Pons (tissue), 1 donor: Measurements from ENCODE around the gene CRYBG1.
"Not testable (repeated sequence)": the region's sequence is repeated elsewhere in the genome, so short reads cannot be mapped to it uniquely, and the experiment has no call there.

Experiments
- DNase-seq: peaks from one replicate; pipeline ENCODE4 v3.0.0-alpha.2; 2016; ENCODE audit warnings: low spot score

Gene CRYBG1

DNA sequence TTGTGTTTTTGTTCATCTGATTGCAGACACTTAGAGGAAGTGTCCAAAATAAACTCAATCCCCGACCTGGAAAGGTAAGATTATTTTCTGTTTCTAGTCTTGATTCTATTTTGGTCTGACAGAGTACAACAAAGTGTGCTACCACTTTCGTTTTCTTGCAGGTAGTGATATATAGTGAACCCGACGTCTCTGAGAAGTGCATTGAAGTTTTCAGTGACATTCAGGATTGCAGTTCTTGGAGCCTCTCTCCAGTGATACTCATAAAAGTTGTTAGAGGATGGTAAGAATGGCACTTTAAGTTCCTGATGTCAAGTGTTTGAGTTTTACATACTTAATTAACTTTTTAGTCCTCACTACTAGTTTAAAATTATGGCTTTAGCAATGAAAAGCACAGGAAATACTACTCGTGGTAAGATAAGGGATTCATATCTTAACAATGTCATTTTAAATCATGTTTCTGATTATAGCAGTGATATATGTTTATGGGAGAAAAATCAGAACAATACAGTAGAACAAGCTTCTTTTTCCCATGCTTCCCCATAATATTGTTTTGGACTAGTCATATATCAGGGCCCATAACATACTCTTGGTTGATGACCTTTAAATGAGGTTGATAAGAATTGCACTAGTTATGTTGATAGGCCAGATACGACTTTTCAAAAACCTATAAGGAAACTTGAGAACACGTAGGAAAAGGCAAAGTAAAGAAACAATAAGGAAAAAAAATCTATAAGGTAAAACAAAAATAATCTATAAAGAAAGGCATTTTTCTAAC, 164.8 kb downstream of the CRYBG1 start:
- DNase-seq, result no peak

DNA sequence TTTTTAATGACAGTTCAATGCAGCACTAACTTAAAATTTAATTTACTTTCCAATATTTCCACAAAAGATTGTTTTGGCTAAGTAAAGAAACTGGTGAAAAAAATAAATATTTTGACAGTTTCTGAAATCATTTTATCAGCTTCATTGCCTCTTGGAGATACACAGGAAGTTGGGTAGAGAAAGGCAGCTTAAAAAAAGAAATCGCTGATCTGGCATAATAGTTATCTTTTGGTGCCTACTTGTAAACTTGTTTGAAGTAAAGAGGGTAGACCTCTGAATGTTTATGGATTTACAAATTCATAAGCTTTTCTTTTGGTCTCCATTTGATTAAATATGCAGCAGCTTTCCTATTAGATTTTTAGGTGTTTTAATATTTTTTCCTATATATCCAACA, 165.4 kb downstream of the CRYBG1 start:
- DNase-seq, result no peak

DNA sequence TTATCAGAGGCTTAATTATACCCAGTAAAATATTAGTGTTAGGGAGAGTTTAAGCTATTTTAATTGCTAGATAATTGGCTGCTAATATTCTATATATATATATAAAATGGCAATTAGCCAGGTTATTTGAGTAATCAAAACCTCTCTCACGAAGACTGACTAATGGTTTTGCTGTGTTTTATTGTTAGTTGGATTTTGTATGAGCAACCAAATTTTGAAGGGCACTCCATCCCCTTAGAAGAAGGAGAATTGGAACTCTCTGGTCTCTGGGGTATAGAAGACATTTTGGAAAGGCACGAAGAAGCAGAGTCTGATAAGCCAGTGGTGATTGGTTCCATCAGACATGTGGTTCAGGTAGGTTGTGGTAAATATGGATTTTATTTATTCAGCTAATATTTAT, 166.6 kb downstream of the CRYBG1 start:
- DNase-seq, result no peak

DNA sequence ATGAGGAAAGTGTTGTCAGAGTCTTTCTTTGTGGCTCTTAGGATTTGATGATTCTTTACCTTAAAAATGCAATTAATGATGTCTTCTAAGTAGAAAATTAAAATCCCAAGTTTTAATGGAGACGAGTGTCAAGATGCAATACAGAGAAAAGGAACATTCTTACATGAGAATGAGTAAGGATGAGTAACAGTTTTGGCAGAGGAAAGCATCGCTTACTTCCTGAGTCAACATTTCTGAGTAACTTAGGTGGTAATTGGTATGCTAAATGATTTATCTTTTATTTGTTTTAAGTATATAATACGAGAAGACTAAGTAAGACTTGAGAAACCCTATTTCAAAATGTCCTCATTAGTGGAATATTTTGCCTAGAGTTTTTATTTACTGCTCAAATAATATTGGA, 167.5 kb downstream of the CRYBG1 start:
- DNase-seq, result no peak

DNA sequence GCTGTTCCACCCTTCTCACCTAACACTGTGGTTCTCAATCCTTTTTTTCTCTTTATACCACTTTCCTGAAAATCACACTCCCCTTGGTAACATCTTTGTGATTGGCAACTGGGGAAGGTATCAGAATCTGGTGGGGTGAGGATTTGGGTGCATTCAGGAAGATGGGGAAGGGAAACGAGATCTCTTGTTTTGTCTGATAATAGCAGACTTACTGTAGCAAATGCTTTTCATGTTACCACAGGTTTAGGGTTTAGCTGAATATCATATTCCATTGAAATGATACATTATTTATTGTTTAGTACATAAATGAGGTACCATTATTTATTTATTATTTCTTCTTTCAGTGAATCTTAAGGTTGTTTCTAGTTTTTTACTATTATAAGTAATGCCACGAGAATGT, 168.0 kb downstream of the CRYBG1 start:
- DNase-seq, result no peak

DNA sequence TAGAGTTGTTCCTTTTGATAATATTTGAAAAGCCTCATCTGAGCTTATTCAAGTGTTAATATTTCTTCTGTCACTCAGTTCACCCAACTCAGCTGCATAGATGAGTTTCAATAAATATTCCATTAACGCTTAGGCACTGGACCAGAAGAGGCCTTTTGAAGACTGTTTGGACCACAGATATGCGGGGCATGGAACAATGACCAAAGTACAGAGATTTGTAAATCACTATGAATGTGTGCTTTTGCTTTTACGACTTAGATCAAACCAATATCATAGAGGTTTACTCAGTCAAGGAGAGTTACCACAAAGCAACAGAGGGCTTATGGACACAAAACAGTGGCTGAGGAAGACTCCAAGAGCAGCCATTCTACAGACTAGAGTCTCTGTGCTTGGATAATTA, 168.9 kb downstream of the CRYBG1 start:
- DNase-seq, result no peak

DNA sequence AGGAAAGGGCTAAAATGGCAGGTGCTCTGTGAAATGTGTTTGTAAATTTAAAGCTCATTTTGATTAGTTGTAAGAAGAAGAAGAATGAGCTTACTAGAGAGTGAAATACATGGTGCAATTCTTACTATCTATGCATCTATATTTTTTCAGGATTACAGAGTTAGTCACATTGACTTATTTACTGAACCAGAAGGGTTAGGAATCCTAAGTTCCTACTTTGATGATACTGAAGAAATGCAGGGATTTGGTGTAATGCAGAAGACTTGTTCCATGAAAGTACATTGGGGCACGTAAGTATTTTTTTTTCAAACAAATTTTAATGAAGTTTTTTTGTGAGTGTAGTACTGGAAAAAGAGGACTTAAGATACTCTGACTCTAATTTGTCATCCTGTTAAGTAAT, 169.5 kb downstream of the CRYBG1 start:
- no peak for DNase-seq

DNA sequence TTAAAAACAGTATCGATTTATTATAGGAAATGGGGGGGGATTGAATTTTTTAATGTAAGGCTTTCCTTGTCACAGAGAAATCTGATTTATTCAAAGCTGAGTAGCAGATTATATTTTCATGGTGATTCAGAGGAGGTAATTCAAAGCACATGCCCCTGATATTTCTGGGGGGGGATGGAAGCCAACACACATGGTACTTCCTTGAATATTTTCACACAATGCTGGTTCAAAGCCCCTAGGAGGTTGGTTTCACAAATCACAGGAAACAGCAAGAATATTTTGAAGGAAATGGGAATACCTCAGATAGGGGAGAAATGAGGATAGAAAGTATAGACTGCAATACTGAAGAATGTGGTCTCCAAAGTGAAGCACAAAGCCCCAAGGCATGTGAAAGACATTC, 170.0 kb downstream of the CRYBG1 start:
- DNase-seq, result no peak

DNA sequence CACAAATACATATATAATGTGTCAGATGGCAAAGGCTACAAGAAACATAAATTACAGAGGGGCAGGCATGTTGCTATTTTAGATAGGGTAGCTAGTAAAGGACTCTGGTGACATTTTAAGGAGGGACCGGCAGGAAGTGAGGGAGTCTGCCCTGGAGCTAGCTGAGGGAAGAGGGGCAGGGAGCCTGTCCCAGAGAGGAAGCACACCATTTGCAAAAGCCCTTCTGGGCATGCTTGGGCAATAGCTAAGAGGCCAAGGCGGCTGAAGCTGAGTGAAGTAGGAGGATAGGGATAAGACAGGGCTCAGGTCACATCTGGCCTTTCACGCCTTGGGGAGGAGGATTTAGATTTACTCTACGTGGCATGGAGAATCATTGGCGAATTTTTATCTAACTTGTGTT, 172.5 kb downstream of the CRYBG1 start:
- no peak for DNase-seq

DNA sequence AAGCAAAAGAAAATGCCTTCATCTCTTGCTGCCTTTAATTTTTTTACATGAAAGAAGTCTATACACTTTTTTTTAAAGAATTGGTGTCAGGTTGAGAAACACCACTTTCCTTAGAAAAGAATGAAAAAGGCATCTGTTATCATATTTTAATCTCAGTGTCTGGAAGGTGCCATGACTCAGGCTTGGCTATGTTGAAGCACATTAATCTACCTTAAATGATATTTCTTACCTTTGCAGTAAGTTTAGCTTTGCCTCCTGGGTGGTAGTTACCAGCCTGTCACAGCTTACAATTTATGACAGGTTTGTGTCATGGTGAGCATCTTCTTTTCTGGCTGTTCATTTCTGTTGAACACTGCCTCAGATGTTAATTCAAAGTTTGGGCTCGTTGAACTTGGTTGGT, 173.5 kb downstream of the CRYBG1 start:
- DNase-seq, result no peak

DNA sequence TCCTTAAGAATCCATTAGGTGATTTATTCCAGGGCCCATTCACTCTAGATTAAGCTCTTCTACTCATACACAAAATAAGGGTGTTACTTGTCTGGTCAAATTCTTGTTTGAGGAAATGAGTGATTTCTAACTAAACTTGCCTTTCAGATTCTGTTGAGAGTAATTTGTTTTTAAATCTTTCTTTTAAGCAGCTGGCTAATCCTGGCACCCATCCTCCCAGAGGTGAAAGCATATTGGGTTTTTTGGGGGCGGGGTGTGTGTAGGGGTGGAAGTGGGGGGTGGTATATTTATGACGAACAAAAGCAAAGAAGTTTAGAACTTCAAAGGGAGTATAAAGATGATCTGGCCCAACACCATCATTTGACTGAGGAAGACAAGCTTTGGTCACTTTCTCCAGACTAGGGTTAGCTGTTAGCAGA, 174.1 kb downstream of the CRYBG1 start:
- no peak for DNase-seq

DNA sequence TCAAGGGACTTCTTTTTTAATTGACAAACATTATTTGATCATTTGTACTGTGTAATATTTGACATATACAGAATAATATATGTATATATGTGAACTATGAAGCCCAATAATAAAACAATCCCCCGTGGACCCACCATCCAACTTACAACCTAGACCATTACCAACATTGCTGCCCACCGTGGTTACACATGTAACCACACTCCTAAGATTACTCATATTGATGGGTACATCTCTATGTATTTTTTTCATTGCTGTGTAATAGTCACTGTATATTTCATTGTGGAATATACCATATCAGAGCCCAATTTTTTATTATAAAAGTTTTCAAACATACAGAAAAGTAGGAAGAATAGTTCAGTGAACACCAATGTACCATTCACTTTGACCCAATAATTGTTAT, 174.5 kb downstream of the CRYBG1 start:
- DNase-seq, result no peak

DNA sequence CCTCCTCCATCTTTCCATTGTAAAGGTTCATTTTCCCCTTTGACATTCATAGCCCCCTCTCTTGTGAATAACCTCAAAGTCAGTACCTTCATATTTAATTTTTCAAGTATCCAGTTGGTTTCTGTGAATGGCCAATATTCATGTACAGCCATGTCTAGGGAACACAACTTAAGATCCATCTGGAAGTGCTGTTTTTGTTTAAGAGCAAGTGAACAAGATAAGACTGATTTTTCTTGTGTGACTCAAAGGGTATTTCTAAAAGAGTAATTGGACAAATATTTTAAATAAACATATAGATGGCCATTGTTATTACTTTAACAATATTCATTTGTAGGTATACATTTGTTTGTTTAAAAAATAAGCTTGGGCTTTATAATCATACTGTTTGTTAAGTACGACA, 175.8 kb downstream of the CRYBG1 start:
- no peak for DNase-seq

DNA sequence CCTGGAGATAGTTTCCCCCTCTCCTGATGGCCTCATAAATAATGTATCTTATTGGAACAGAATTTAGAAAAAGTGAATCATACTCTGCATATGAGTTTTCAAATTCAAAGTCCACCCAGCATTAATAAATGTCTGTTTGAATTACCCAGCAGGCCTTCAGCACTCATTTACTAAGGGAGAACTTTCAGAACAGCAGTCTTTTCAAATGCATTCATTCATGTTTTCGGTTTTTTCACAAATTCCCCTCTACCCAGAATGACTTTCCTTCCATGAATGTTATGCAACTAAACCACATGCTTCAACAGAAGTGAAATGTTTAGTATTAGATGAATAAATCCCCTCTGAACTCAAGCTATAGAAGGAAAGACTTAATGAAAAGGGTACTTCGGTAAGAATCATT, 176.3 kb downstream of the CRYBG1 start:
- DNase-seq, result no peak

DNA sequence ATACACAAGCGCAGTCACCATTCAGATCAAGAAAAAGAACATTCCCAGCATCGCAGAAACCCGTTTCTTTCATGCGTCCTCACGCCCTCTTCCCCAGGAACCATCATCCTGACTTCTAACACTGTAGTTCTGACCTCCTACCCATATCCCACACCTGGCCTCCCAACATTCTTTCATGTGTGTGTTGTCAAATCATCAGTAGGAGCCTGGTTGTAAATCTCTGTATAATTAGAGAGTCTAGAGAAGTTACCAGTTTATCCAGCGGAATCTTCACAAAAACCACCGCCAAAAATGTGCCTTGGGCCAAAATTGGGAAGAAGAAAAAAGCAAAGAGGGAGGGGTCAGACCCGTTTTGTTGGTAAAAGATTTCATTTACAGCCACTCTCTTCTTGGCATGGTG, 177.1 kb downstream of the CRYBG1 start:
- DNase-seq, result no peak

DNA sequence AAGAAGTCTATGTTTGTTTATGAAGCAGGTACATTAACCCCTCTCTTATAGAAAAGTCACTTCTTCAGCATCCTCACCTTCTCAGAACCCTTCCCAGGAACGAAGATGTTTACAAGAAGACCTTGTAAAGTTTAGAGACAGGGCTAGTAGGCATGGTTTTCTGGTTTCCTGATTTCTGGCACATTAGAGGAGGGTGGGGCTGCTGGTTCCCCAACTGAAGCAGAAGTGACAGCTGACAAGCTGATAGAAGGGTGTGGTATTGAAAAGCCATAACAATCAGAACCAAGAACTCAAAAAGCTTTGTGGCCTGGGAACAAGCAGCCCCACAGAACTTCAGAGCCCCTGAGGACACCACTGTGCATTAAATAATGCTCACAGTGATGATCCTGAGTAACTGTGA, 177.6 kb downstream of the CRYBG1 start:
- no peak for DNase-seq

DNA sequence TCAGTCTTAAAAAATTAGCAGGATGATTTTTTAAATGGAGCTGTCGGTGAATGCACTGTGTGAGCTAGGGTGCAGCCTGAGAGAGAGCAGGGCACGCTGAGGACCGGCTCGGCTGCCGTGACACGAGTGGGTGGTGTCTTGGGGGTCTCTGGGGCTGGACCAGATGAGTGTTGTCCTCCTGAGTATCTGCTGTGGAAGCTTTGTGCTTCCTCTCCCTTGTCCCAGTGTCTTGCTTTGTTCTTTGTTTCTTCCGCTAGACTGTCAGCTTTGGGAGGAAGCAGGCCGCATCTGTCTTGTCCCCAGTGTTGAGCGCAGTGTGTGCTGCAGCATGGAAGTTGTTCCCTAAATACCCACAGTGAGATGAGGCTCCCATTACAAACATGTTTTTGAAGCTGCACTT, 179.4 kb downstream of the CRYBG1 start:
- peak; percentile 30 for DNase-seq

DNA sequence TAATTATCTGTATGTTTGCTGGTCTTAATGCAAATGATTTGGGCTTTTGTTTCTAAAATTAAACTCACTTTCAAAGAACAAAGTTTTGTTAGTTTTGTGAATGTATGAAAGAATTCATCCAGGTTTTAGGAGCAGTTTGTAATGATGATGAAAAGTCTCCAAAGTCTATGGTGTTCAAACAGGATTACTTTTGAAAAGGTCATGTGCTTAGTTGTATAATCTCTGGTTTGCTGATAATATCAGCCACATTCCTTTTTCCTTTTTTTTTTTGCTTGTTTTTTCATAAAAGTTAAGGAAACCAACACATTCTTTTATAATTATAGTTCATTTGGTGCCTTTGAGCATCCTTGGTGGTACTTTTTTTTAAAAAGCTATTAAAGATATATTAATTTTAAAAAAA, 179.9 kb downstream of the CRYBG1 start:
- DNase-seq, result no peak

DNA sequence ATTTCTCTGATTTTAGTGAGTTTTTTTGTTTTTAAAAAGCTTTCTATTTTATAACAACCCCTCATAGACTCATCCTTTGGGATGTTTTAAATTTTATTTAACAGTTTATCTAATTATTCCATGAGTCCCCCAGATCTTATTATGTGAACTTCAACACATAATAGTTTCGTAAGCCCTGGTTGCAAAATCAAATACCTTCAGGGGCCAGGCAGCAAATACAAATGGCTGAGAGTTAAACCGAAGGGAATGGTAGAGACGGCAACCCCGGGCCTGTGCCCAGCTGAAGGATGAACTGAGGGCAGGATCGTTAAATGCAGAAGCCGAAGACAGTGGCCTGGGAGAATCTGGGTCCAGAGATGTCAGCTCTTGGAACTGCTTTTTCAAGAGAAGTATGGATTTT, 180.4 kb downstream of the CRYBG1 start:
- no peak for DNase-seq

DNA sequence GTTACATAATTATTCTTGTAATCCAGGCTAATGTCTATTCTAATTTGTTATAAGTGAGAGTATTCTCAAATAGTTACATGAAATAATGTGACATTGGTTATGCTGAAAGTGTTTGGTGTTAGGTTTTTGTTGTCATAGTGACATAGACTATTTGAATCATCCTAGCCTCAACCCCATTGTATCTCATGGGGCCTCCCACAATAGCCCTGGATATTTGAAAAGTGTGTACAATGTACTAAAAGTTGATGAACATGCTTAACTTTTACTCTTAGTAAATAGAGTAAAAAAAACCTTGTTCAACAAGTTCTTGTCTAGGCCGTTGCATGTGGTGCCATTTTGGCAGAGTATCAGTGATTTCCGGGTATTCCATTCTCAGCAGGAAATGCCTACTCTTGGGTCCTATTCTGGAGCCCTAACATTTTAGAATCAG, 185.8 kb downstream of the CRYBG1 start:
- no peak for DNase-seq

DNA sequence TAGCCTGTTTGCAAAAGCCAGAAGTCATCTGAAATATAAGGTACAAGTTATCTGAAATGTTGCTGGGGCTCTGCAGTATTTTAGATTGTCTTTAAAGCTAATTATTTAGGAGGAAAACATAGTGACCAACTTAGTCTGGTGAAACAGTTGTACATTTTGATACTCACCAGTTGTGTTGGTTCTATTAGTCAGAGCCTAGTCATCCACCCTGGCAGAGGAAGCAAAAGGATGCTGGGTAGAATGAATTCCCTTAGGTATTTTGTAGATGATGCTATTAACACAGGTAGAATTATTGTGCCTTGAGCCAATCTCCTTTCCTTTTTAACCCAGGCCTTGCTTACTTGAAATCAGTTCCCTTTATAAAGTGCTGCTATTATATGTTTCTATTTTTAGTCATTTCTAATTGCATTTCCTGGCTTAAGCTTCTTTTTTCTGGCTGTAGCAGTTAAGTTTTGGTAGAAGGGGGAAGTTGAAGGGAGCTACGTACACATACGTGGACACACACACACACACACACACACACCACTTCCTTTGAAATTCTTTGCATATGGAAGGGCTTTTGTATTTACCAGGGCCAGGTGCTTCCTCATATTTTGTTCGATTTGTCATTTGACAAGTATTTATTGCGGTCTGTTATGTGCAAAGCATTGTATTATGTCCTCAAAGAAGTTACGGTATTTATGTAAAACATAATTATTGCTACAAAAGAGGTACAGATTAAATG, 186.3 kb downstream of the CRYBG1 start:
- DNase-seq, result no peak

DNA sequence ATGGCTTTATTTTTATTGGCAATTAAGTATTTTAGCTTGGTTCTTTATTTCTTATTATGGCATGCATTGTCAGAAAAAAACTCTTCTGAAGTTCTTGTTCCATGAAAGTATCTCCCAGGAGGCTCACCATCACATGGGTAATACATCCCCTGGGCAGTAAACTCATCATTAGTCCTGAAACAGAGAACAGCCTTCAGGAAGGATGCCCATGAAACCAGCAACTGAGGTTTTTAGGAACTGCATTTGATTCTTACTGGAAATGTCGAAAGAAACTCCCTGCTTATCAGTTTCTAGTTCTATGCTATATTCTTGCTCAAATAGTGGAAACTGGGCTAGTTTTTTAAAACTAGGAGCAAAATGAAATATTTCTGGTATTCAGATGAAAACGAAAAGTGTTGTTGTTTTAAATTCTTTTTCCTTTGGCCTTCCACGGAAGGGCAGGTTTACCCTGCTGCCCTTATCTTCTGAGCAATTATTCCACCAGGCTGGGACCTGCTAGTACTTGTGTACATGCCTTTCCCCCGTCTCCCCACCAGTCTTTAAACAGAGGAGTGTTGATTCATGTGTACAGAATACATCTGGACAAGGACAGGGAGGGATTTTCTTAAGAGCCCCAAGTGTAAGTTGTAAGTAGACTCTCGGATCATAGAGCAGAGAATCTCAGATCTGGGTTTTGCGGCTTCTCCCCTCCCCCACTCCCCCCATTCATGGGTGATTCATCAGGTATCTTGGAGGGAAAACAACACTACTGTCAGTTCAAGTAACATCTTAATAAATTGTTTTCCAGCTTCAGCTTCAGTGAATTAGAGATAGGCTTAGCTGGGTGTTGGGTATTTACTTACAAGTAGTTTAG, 187.3 kb downstream of the CRYBG1 start:
- no peak for DNase-seq

DNA sequence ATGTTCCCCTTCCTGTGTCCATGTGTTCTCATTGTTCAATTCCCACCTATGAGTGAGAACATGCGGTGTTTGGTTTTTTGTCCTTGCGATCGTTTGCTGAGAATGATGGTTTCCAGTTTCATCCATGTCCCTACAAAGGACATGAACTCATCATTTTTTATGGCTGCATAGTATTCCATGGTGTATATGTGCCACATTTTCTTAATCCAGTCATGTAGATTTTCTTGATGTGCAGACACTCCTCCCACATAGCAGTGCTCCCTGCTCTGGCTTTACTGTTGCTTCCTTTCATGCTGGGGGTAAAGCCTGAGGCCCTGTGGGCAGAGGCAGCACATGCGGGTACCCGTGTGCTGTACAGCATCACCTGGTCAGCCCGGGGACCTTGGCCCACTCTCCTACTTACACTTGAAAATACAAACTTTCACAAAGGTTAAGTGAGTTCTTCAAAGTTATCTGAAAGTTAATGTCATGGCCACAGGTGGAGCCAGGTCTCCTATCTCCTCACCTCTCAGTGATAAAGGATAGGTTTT, 188.5 kb downstream of the CRYBG1 start:
- not testable (repeated sequence) for DNase-seq
